AG08395 (cell line): ENCODE measurements around the gene KDM2A.
A peak's percentile ranks its signal among the peaks of the same experiment; 100 is the strongest.
"Not testable (repeated sequence)": the region's sequence is repeated elsewhere in the genome, so short reads cannot be mapped to it uniquely, and the experiment has no call there.

ENCODE experiments used
- DNase-seq: peaks from one replicate; pipeline ENCODE4 v3.0.0; 2012; ENCODE audit warnings: mixed read lengths, low spot score

Gene KDM2A

GRCh38 chr11:67117672-67118180 is 1.3 kb upstream of the KDM2A start:
- peak; percentile 48 for DNase-seq

DNA sequence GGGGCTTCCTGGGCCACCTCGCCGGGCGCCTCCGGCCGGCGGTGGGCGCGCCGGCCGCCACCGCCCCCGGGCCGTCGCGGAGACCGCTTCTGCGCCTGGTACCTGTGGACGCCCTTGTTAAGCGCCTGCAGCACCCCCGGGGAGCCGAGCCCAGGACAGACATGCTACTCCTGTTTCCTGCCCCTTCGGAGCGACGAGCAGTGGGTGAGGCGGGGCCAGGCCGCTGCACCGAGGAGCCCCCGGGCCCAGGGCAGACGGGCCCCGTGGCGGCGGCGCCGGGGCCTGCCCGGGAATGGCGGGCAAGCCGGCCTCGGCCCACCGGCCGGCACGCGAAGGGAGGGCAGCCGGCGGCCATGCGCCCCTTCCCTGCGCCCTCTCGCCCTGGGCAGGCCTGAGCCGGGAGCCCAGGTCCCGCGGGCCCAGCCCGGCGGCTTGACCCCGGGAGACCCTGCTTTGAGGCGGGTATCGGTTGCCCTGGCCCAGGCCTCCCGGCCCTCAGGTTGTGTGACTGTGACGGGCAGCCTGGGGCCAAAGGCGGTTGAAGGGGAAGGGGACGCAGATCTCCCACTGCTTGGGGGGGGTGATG is 789 bp upstream of the KDM2A start:
- DNase-seq: peak; percentile 35

DNA sequence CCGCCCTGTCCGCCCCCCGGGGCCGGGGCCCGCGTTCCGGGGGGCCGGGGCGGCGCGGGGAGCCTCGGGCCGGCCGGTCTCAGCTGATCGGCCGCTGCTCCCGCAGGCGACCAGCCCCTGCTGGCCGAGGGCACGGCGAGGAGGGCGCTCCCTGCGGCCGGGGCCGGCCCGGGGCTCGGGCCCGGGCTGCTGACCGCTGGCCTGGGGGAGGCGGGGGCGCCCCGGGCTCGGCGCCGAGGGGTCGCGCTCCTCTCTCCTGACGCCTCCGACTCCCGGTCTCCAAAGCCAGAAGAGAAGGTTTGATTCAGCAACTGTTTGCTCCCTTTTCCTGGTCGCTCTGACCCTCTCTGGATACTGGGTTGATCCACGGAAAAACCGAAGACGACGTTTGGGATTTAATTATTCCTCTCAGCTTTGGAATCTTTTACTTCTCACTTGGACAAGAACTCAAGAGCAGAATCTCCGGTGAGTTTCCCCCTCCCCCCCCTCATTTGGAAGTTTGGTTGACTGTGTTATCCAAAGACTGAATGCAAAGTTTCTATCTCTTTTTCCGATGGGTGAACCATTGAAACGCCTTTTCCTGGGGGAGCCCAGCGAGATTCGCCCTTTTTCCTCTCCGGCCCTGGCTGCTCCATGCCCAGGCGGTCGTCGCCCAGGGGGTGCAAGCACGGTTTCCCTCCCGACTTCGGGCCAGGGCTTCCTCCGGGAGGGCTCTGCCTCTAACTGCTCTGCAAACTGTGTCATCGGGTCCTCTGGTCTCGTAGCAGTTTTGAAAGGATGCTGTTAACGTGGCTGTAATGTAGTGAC is 725 bp downstream of the KDM2A start:
- peak; percentile 20 for DNase-seq

GRCh38 chr11:67120456-67120855 is 1.4 kb downstream of the KDM2A start:
- no peak for DNase-seq

DNA sequence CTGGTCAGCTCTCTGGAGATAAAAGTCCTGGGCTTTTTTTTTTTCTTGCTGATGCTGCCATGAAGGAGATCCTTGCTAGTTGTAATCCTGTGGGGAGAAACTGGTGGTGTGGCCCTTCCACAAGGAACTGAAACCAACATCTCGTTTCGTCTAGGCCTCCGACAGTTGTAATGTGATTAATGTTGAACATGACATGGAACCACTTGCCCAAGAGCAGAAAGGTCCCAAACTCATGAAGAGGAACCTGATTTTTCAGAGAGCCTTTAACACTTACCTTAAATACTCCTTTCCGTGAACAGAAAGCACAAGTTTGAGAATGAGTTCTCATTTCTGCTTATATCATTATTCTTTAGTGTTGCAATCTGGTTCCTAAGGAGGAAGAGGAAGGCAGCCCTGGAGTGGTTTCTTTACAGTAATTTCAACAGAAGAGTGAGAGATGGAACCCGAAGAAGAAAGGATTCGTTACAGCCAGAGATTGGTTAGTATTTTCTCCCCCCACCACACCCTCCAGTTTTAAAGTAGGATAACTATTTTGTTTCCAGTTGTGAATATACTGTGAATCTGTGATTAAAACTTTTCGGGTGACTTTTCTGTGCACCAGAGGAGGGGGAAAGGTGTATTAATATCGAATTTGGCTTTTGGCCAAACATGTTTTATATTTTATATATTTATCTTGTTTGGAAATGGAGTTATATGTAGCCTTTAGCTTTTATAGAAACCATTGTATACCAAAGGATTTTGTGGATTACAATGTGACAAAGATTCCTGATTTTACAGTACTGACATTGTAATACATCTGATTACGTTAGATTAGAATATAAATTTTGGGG is 2.0 kb downstream of the KDM2A start:
- DNase-seq: no peak

DNA sequence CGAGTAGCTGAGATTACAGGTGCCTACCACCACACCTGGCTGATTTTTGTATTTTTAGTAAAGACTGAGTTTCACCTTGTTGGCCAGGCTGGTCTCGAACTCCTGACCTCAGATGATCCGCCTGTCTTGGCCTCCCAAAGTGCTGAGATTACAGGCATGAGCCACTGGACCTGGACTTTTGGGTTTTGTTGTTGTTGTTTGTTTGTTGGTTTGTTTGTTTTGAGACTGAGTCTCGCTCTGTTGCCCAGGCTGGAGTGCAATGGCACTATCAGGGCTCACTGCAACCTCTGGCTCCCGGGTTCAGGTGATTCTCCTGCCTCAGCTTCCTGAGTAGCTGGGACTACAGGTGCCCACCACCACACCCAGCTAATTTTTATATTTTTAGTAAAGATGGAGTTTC is 4.7 kb downstream of the KDM2A start:
- not testable (repeated sequence) for DNase-seq

DNA sequence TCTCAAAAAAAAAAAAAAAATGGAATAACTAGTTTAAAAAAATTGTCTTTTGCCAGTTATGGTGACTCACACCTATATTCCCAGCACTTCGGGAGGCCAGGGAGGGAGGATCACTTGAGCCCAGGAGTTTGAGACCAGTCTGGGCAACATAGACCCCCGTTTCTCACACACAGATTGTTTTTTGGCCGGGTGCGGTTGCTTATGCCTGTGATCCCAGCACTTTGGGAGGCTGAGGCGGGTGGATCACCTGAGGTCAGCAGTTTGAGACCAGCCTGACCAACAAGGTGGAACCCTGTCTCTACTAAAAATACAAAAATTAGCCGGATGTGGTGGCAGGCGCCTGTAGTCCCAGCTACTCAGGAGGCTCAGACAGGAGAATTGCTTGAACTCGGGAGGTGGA is 7.2 kb downstream of the KDM2A start:
- not testable (repeated sequence) for DNase-seq

DNA sequence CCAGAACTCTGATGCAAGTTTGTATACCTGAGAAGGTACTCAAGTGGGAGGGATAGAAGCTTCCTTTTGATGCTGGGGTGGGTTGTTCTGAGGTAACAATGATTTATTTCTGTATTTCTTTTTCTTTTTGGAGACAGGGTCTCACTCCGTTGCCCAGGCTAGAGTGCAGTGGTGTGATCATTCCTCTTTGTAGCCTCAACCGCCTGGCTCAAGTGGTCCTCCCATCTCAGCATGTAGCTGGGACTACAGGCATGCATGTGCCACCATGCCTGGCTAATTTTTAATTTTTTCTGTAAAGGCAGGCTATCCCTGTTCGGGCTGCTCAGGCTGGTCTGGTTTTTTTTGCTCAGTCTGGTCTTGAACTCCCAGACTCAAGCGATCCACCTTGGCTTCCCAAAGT is 7.9 kb downstream of the KDM2A start:
- DNase-seq: no peak

DNA sequence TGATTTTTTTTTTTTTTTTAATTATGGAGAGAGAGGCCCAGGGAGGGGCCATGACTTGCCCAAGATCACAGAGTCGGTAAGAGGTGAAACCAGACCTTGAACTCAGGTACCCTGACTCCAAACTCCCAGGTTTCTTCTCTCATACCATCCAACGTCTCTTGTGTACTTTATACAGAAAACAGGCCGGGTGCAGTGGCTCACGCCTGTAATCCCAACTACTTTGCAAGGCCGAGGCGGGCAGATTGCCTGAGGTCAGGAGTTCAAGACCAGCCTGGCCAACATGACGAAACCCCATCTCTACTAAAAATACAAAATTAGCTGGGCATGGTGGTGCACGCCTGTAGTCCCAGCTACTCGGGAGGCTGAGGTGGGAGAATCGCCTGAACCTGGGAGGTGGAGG is 11.8 kb downstream of the KDM2A start:
- not testable (repeated sequence) for DNase-seq

GRCh38 chr11:67136156-67136555 is 17.1 kb downstream of the KDM2A start:
- DNase-seq: no peak

GRCh38 chr11:67138922-67139321 is 19.9 kb downstream of the KDM2A start:
- no peak for DNase-seq

DNA sequence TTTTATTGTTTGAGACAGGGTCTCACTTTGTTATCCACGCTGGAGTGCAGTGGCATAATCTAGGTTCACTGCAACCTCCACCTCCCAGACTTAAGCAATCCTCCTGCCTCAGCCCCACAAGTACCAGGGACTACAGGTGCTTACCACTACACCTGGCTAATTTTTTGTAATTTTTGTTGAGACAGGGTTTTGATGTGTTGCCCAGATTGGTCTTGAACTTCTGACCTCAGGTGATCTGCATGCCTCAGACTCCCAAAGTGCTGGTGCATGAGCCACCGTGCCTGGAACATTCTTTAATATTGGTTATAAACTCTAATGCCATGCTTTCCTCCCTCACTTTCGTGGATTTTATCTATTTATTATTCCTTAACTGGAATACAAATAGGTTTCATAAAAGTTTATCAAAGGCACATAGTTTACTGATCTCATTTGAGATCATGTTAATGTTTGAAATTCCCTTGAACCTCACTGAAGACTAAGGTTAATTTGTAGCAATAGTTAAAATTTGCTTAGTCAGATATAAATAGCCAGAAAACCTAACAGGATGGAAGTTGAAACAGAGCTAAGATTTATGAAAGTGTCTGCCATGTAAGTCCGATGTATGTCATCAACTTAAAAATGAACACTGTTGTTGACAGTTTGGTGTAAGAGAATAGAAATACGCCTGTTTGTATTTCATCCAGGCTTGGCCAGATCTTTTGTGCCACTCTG is 27.6 kb downstream of the KDM2A start:
- no peak for DNase-seq

GRCh38 chr11:67153971-67154370 is 34.9 kb downstream of the KDM2A start:
- no peak for DNase-seq

DNA sequence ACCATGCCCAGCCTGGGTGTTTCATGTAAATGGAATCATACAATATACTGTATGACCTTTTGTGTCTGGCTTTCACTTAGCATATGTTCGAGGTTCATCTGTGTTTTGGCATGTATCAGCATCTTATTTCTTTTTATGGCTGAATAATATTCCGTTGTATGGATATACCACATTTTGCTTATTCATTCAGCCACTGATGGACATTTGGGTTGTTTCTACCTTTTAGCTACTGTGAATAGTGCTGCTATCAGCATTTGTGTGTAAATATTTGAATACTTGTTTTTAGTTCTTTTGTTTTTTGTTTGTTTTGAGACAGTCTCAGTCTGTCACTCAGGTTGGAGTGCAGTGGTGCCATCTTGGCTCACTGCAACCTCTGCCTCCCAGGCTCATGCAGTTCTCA is 35.7 kb downstream of the KDM2A start:
- no peak for DNase-seq

DNA sequence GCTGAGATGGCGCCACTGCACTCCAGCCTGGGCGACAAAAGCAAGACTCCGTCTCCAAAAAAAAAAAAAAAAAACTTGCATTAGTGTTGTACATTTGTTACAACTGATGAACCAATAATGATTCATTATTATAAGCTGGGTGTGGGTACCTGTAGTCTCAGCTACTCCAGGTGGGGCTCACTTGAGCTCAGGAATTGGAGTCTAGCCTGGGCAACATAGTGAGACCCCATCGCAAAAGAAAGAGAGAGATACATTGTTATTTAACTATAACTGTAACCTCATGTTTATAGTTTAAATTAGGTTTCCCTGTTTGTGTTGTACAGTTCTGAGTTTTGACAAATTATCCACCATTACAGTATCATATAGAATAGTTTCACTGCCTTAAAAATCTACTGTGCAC is 38.6 kb downstream of the KDM2A start:
- DNase-seq: no peak

GRCh38 chr11:67158221-67158620 is 39.2 kb downstream of the KDM2A start:
- DNase-seq: no peak

DNA sequence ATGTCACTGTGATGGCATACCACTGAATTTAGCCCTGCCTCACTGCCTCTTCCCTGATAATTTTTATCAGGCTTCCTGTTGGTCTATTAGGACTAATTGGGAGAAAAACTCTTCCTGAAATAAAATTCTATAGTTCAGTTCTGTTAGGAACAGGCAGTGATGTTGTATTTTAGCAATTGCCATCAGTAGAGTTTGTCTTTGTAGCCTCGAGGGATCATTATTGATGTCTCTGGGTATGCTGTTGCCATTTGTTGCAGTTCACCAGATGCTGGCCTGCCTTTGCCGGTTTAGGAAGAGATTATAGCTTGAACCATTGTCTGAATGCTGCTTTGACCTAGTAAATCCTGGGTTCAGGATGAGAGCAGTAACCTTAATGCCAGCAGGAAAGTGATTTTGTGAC is 41.0 kb downstream of the KDM2A start:
- no peak for DNase-seq

GRCh38 chr11:67160872-67161783 is 42.1 kb downstream of the KDM2A start:
- no peak for DNase-seq

DNA sequence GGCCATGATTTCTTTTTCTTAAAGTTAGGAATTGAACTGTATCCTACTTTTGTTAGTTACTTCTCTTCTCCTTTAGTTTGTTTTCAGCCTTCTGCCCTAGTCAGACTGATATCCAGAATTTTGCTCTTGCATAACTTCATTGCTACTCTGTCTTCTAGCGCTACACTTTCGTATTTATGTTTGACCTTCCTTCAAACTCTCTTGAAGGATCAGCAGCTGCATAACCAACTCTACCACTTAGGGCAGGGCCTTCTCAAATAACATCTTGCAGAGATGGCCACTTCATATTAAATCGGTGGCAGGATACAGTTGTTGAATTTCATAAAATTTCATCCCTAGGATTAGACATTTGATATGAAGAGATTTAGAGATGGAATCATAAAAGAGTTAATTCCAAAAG is 43.9 kb downstream of the KDM2A start:
- DNase-seq: no peak

DNA sequence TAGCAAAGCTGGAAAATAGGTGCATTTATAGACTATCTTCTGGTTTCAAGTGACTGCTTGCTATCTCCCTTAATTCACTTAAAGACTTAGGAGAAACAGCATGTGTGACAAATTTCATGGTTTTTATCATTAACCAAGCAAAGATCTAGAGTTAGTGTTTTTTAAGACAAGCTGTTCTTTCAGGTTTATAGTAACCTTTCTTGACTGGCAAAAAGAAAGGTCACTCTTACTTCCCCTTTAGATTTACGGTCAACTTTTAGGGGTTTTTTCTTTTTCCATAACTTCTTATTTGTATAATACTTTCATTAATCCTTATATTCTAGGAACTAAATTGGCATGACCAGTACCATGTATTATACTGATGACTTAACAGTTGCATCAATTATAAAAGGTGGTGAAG is 46.6 kb downstream of the KDM2A start:
- DNase-seq: no peak

DNA sequence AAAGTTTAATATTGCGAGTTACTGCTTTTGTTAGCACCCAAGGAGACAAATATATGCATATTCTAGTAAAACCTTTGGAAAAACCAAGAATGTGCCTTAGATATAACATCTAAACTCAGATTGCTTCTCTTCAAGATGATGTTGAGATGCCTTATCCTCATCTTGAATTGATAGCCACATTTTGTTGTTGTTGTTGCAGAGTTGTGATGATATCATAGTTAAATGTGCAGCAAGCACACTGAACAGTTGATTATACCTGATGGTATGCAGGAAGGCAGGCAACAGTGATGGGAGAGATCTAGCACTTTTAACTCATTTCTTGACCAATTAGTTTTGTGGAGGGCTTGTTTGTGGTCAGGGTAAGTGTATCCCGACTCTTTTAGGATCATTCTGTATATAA is 48.0 kb downstream of the KDM2A start:
- peak; percentile 15 for DNase-seq
